Mesothelial cell of epicardium (in vitro differentiated cells): ENCODE measurements around the gene KDR. TPM values are rescaled to one million over a fixed set of nuclear protein-coding genes. Genes with fewer than 3 reads are reported as not detected.

Experiments used
- DNase-seq, 2 experiments: peaks; one replicate each; pipeline ENCODE4 v3.0.0; 2021; ENCODE audit warnings: low spot score in 2 of 2; ENCODE audit not compliant: unreplicated experiment in 2 of 2
- H3K27ac Mint-ChIP-seq: 2 replicates; pipeline ENCODE4 v1.8.0; 2021; ENCODE audit warnings: mixed read lengths
- H3K27me3 Mint-ChIP-seq: 2 replicates; pipeline ENCODE4 v1.8.0; 2021; ENCODE audit warnings: low read depth, mixed read lengths
- H3K36me3 Mint-ChIP-seq: 2 replicates; pipeline ENCODE4 v1.8.0; 2021; ENCODE audit warnings: mixed read lengths
- H3K4me1 Mint-ChIP-seq: 2 replicates; pipeline ENCODE4 v1.8.0; 2021; ENCODE audit warnings: mixed read lengths
- H3K4me3 Mint-ChIP-seq: 2 replicates; pipeline ENCODE4 v1.8.0; 2021; ENCODE audit warnings: mild to moderate bottlenecking, moderate library complexity, mixed read lengths
- H3K9me3 Mint-ChIP-seq: 2 replicates; pipeline ENCODE4 v1.8.0; 2021; ENCODE audit warnings: mixed read lengths
- total RNA-seq: library from RNA; stranded (reverse); gene quantifications from 3 replicates; pipeline ENCODE4 v1.2.1, GENCODE V29; 2021
- TF ChIP-seq, protein P1 (sequence below): fragments of 200-600 bp; sonication (generic); IDR thresholded peaks from one replicate; pipeline ENCODE4 v1.5.0; 2021; ENCODE audit warnings: antibody characterized with exemption; ENCODE audit not compliant: unreplicated experiment

Gene KDR
- total RNA-seq, 1 donor from 2014 or later = 48.5 TPM

DNA sequence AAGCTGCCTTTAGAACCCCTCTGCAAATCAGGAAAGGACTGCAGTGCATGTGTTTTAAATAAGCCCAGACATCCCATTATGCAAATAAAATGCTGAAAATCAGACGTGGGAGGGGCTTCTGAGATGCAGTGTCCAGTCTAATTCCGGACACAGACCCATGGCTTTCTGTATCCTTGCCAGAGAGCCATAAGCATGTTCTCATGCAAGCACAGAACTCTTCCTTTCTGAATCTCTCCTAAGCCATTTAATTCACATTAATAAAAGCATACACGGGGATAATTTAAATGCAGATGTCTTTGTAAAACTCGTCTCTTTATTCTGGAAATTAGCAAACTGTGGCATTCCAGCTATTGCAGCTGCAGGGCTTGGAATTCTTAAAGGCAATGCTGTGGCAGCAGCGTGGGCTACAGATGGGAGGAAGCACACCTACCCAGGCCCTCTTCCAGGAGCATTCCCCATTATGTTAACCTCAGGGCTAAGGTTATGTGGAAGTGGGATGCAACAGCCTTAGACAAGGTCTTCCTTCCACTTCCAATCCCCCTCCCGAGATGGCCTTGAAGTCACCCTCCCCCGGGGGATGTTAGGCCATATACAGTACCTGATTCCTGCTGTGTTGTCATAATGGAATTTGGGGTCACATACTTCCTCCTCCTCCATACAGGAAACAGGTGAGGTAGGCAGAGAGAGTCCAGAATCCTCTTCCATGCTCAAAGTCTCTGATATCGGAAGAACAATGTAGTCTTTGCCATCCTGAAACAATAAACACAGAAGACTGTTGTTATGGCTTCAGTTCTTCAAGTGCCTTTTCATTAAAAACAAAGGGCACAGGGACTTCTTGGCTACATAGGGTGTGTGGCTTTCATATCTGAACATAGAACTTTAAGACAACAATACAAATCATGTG, 38.1 kb downstream of the KDR start:
- Mint-ChIP-seq H3K27me3 (no peaks in the 10 kb centered on the region), H3K9me3 (no peaks in the 10 kb centered on the region), H3K36me3 (peaks cover 21% of the 10 kb centered on the region), H3K27ac (peak overlapping the region; percentile 39), H3K4me3 (no peak overlapping the region), H3K4me1 (peaks cover 24% of the 10 kb centered on the region)
- TF ChIP-seq, protein P1, sequence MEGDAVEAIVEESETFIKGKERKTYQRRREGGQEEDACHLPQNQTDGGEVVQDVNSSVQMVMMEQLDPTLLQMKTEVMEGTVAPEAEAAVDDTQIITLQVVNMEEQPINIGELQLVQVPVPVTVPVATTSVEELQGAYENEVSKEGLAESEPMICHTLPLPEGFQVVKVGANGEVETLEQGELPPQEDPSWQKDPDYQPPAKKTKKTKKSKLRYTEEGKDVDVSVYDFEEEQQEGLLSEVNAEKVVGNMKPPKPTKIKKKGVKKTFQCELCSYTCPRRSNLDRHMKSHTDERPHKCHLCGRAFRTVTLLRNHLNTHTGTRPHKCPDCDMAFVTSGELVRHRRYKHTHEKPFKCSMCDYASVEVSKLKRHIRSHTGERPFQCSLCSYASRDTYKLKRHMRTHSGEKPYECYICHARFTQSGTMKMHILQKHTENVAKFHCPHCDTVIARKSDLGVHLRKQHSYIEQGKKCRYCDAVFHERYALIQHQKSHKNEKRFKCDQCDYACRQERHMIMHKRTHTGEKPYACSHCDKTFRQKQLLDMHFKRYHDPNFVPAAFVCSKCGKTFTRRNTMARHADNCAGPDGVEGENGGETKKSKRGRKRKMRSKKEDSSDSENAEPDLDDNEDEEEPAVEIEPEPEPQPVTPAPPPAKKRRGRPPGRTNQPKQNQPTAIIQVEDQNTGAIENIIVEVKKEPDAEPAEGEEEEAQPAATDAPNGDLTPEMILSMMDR = no peak
- no peak for DNase-seq

- H3K36me3 Mint-ChIP-seq = peaks cover 21% of the 10 kb centered on the region
- no peak overlapping the region for H3K4me3 Mint-ChIP-seq
- no peaks in the 10 kb centered on the region for H3K9me3 Mint-ChIP-seq
- TF ChIP-seq, protein P1 = no peak
- no peaks in the 10 kb centered on the region for H3K27me3 Mint-ChIP-seq
- no peak for DNase-seq
- H3K27ac Mint-ChIP-seq = no peak overlapping the region
- peaks cover 24% of the 10 kb centered on the region for H3K4me1 Mint-ChIP-seq
These were observed 38.8 kb downstream of the KDR start for GRCh38 chr4:55086578-55086977.

GRCh38 chr4:55083735-55084134, 41.7 kb downstream of the KDR start:
- TF ChIP-seq, protein P1 = no peak
- Mint-ChIP-seq H3K9me3 (no peaks in the 10 kb centered on the region), H3K4me3 (no peak overlapping the region), H3K27ac (no peak overlapping the region), H3K4me1 (peaks cover 35% of the 10 kb centered on the region), H3K27me3 (no peaks in the 10 kb centered on the region), H3K36me3 (peaks cover 29% of the 10 kb centered on the region)
- no peak for DNase-seq

GRCh38 chr4:55082756-55083155, 42.6 kb downstream of the KDR start:
- Mint-ChIP-seq H3K9me3 (no peaks in the 10 kb centered on the region), H3K4me1 (peaks cover 35% of the 10 kb centered on the region), H3K36me3 (peaks cover 28% of the 10 kb centered on the region), H3K4me3 (no peak overlapping the region), H3K27me3 (no peaks in the 10 kb centered on the region), H3K27ac (no peak overlapping the region)
- no peak for DNase-seq
- TF ChIP-seq, protein P1 = no peak

- H3K27me3 Mint-ChIP-seq = no peaks in the 10 kb centered on the region
- H3K4me1 Mint-ChIP-seq = peaks cover 38% of the 10 kb centered on the region
- TF ChIP-seq, protein P1 = no peak
- no peak overlapping the region for H3K4me3 Mint-ChIP-seq
- H3K36me3 Mint-ChIP-seq = peaks cover 29% of the 10 kb centered on the region
- no peaks in the 10 kb centered on the region for H3K9me3 Mint-ChIP-seq
- peak overlapping the region; percentile 12 for H3K27ac Mint-ChIP-seq
- DNase-seq = no peak
These were observed 45.1 kb downstream of the KDR start for GRCh38 chr4:55080174-55080865.
